Mesenchymal stem cell (in vitro differentiated cells and primary cell): ENCODE data around the gene USP3.

Source experiments
- DNase-seq: peaks from one replicate; pipeline ENCODE4 v3.0.0-alpha.2; 2013
- H2AFZ ChIP-seq: one replicate; pipeline ENCODE4 v1.6.1; 2013; ENCODE audit warnings: low read depth, mild to moderate bottlenecking, control low read depth, inconsistent platforms, low read length, moderate library complexity
- H2AK5ac ChIP-seq: 2 replicates; pipeline ENCODE4 v1.6.1; 2013; ENCODE audit warnings: low read length, moderate library complexity, mild to moderate bottlenecking, inconsistent platforms; ENCODE audit not compliant: severe bottlenecking
- H2BK120ac ChIP-seq: one replicate; pipeline ENCODE4 v1.6.1; 2013; ENCODE audit warnings: low read depth, mild to moderate bottlenecking, inconsistent platforms, low read length, moderate library complexity
- H2BK12ac ChIP-seq, 2 experiments: one replicate each; pipeline ENCODE4 v1.6.1; 2013; ENCODE audit warnings: inconsistent platforms in 2 of 2, low read length in 2 of 2, mild to moderate bottlenecking in 2 of 2, moderate library complexity in 2 of 2, control low read depth in 1 of 2
- H2BK15ac ChIP-seq: one replicate; pipeline ENCODE4 v1.6.1; 2013; ENCODE audit warnings: mild to moderate bottlenecking, low read depth, inconsistent platforms; ENCODE audit not compliant: poor library complexity, severe bottlenecking
- H2BK5ac ChIP-seq: 2 replicates; pipeline ENCODE4 v1.6.1; 2013; ENCODE audit warnings: low read depth, mild to moderate bottlenecking, low read length, control low read depth, inconsistent platforms; ENCODE audit not compliant: poor library complexity, severe bottlenecking
- H3K14ac ChIP-seq, 2 experiments: one replicate each; pipeline ENCODE4 v1.6.1; 2013; ENCODE audit warnings: inconsistent platforms in 2 of 2, low read length in 2 of 2, control low read depth in 1 of 2, mild to moderate bottlenecking in 1 of 2, moderate library complexity in 1 of 2
- H3K18ac ChIP-seq, 2 experiments: one replicate each; pipeline ENCODE4 v1.6.1; 2013; ENCODE audit warnings: inconsistent platforms in 2 of 2, low read length in 2 of 2, control low read depth in 1 of 2, low read depth in 1 of 2, mild to moderate bottlenecking in 1 of 2
- H3K23ac ChIP-seq, 2 experiments: one replicate each; pipeline ENCODE4 v1.6.1; 2013; ENCODE audit warnings: inconsistent platforms in 2 of 2, low read length in 2 of 2, mild to moderate bottlenecking in 2 of 2, moderate library complexity in 2 of 2, control low read depth in 1 of 2
- H3K27ac ChIP-seq: 2 replicates; pipeline ENCODE4 v1.5.1; 2013; ENCODE audit warnings: mild to moderate bottlenecking, moderate library complexity, low read length, control low read depth, inconsistent platforms; ENCODE audit not compliant: poor library complexity, severe bottlenecking
- H3K27me3 ChIP-seq, 2 experiments: 2 replicates each; pipeline versions ENCODE4 v1.6.1 to v1.7.0; 2013; ENCODE audit warnings: low read length in 2 of 2, mild to moderate bottlenecking in 2 of 2, moderate library complexity in 2 of 2, control low read depth in 1 of 2, inconsistent platforms in 1 of 2; ENCODE audit not compliant: control insufficient read depth in 1 of 2, insufficient read depth in 1 of 2
- H3K36me3 ChIP-seq, 2 experiments: 2 replicates each; pipeline versions ENCODE4 v1.6.1 to v1.7.0; 2013; ENCODE audit warnings: low read length in 2 of 2, control low read depth in 1 of 2, inconsistent platforms in 1 of 2, low read depth in 1 of 2, mild to moderate bottlenecking in 1 of 2; ENCODE audit not compliant: insufficient read depth in 2 of 2, control insufficient read depth in 1 of 2
- H3K4ac ChIP-seq, 2 experiments: one replicate each; pipeline ENCODE4 v1.6.1; 2013; ENCODE audit warnings: inconsistent platforms in 2 of 2, low read length in 2 of 2, mild to moderate bottlenecking in 2 of 2, moderate library complexity in 2 of 2, control low read depth in 1 of 2, low read depth in 1 of 2
- H3K4me1 ChIP-seq: 2 replicates; pipeline ENCODE4 v1.6.1; 2013; ENCODE audit warnings: low read depth, low read length, control low read depth; ENCODE audit not compliant: control insufficient read depth, insufficient read depth
- H3K4me2 ChIP-seq: 2 replicates; pipeline ENCODE4 v1.6.1; 2013; ENCODE audit warnings: low read length, mild to moderate bottlenecking, inconsistent platforms; ENCODE audit not compliant: poor library complexity, severe bottlenecking
- H3K4me3 ChIP-seq, 2 experiments: 2 replicates each; pipeline versions ENCODE4 v1.5.1 to v1.7.0; 2013; ENCODE audit warnings: low read length in 2 of 2, mild to moderate bottlenecking in 2 of 2, control low read depth in 1 of 2, low read depth in 1 of 2; ENCODE audit not compliant: insufficient read depth in 1 of 2
- H3K79me1 ChIP-seq: replicated peaks from 2 replicates; pipeline ENCODE4 v1.6.1; 2013; ENCODE audit warnings: mild to moderate bottlenecking, control low read depth, low read length, inconsistent platforms; ENCODE audit not compliant: poor library complexity, severe bottlenecking
- H3K9ac ChIP-seq: 2 replicates; pipeline ENCODE4 v1.7.0; 2013; ENCODE audit warnings: mild to moderate bottlenecking, low read length, moderate library complexity
- H3K9me3 ChIP-seq: 2 replicates; pipeline ENCODE4 v1.7.0; 2013; ENCODE audit warnings: mild to moderate bottlenecking, low read length; ENCODE audit not compliant: control insufficient read depth
- H4K8ac ChIP-seq: one replicate; pipeline ENCODE4 v1.6.1; 2013; ENCODE audit warnings: inconsistent platforms, mild to moderate bottlenecking, low read length, moderate library complexity
- H4K91ac ChIP-seq: one replicate; pipeline ENCODE4 v1.6.1; 2013; ENCODE audit warnings: mild to moderate bottlenecking, low read length, inconsistent platforms
- WGBS: methylation state at CpG from one replicate; pipeline ENCODE4 v1.1.7; 2013; ENCODE audit warnings: mixed read lengths; 5-methylcytosine and 5-hydroxymethylcytosine counted together

Gene USP3

GRCh38 chr15:63503739-63504246 lies 600 bp upstream of the USP3 start:
- Histone ChIP-seq H2BK120ac (peak overlapping the region; percentile 97), H4K8ac (peak overlapping the region; percentile 100), H2BK12ac (peak overlapping the region; percentile 95 to 98), H2AK5ac (peak overlapping the region; percentile 95), H4K91ac (peak overlapping the region; percentile 100), H3K4me3 (peak overlapping the region; percentile 58 to 80), H3K9ac (peak overlapping the region; percentile 96), H3K27me3 (no peaks in the 10 kb centered on the region), H3K4me1 (peaks cover 14% of the 10 kb centered on the region), H3K23ac (peak overlapping the region; percentile 20 to 40), H3K79me1 (no peaks in the 10 kb centered on the region), H3K4ac (peak overlapping the region; percentile 98 to 99), H2AFZ (no peak overlapping the region), H2BK5ac (peak overlapping the region; percentile 95), H3K14ac (peak overlapping the region in 1 of 2 experiments; percentile 91), H3K9me3 (no peaks in the 10 kb centered on the region), H3K36me3 (no peaks in the 10 kb centered on the region), H3K18ac (peak overlapping the region; percentile 98 to 100), H3K27ac (peak overlapping the region; percentile 97), H3K4me2 (peak overlapping the region; percentile 100), H2BK15ac (peak overlapping the region; percentile 98)
- 2% methylated on average over 28 of the region's 28 CpGs for WGBS
- peak; percentile 92 for DNase-seq

- H3K79me1 ChIP-seq, result no peaks in the 10 kb centered on the region
- peak overlapping the region; percentile 90 to 95 for H3K4me3 ChIP-seq
- H3K9ac ChIP-seq, result peak overlapping the region; percentile 96
- peak overlapping the region; percentile 95 for H2BK120ac ChIP-seq
- peak overlapping the region; percentile 98 for H2BK15ac ChIP-seq
- H3K27me3 ChIP-seq, result no peaks in the 10 kb centered on the region
- H3K14ac ChIP-seq, result peak overlapping the region in 1 of 2 experiments; percentile 6
- peak overlapping the region; percentile 74 for H3K27ac ChIP-seq
- H2AK5ac ChIP-seq, result no peak overlapping the region
- peaks cover 14% of the 10 kb centered on the region for H3K4me1 ChIP-seq
- peak overlapping the region; percentile 66 for H3K4me2 ChIP-seq
- no peaks in the 10 kb centered on the region for H3K36me3 ChIP-seq
- peak overlapping the region; percentile 97 for H3K4ac ChIP-seq
- peak overlapping the region; percentile 50 to 84 for H3K23ac ChIP-seq
- H3K9me3 ChIP-seq, result no peaks in the 10 kb centered on the region
- peak overlapping the region; percentile 78 to 99 for H3K18ac ChIP-seq
- peak overlapping the region in 1 of 2 experiments; percentile 90 for H2BK12ac ChIP-seq
- WGBS, result under 1% methylated on average over 48 of the region's 79 CpGs
- DNase-seq, result peak; percentile 82
- H2AFZ ChIP-seq, result peak overlapping the region; percentile 24
- H4K91ac ChIP-seq, result peak overlapping the region; percentile 94
- H2BK5ac ChIP-seq, result peak overlapping the region; percentile 93
- H4K8ac ChIP-seq, result peak overlapping the region; percentile 83
Observed at GRCh38 chr15:63504979-63505841, 817 bp downstream of the USP3 start.

GRCh38 chr15:63505842-63506222 lies 1.4 kb downstream of the USP3 start:
- Histone ChIP-seq H3K9me3 (no peaks in the 10 kb centered on the region), H3K36me3 (no peaks in the 10 kb centered on the region), H3K14ac (no peak overlapping the region)

GRCh38 chr15:63506537-63507035 lies 2.2 kb downstream of the USP3 start:
- Histone ChIP-seq H3K18ac (no peak overlapping the region), H3K4me2 (no peak overlapping the region), H3K4me1 (peaks cover 8% of the 10 kb centered on the region), H2AK5ac (no peak overlapping the region), H4K91ac (no peak overlapping the region), H3K23ac (no peak overlapping the region), H3K27ac (no peak overlapping the region), H3K14ac (no peak overlapping the region), H2BK12ac (no peak overlapping the region), H3K9me3 (no peaks in the 10 kb centered on the region), H2AFZ (no peak overlapping the region), H2BK5ac (no peak overlapping the region), H3K27me3 (no peaks in the 10 kb centered on the region), H3K79me1 (no peaks in the 10 kb centered on the region), H3K4me3 (peak overlapping the region in 1 of 2 experiments; percentile 90), H2BK120ac (no peak overlapping the region), H3K9ac (peak overlapping the region; percentile 96), H4K8ac (no peak overlapping the region), H3K36me3 (no peaks in the 10 kb centered on the region), H3K4ac (no peak overlapping the region), H2BK15ac (no peak overlapping the region)
- 82% methylated on average over 6 of the region's 8 CpGs for WGBS
- peak; percentile 44 for DNase-seq

More at GRCh38 chr15:63505842-63506222, 1.4 kb downstream of the USP3 start:
- Histone ChIP-seq H3K79me1 (no peaks in the 10 kb centered on the region), H3K27ac (no peak overlapping the region), H3K4me2 (peak overlapping the region; percentile 66), H3K27me3 (no peaks in the 10 kb centered on the region), H3K4me1 (peaks cover 11% of the 10 kb centered on the region), H4K8ac (no peak overlapping the region), H2BK15ac (no peak overlapping the region), H2BK5ac (no peak overlapping the region), H2AK5ac (no peak overlapping the region), H3K18ac (peak overlapping the region in 1 of 2 experiments; percentile 19), H3K9ac (peak overlapping the region; percentile 96), H2AFZ (no peak overlapping the region), H3K4ac (no peak overlapping the region), H3K4me3 (peak overlapping the region in 1 of 2 experiments; percentile 90), H3K23ac (no peak overlapping the region), H4K91ac (no peak overlapping the region), H2BK12ac (no peak overlapping the region), H2BK120ac (no peak overlapping the region)
- DNase-seq, result no peak
- 44% methylated on average over 8 of the region's 8 CpGs for whole genome bisulfite sequencing
